ENCODE measurements around the gene RTP5.

The RTP5 gene

DNA sequence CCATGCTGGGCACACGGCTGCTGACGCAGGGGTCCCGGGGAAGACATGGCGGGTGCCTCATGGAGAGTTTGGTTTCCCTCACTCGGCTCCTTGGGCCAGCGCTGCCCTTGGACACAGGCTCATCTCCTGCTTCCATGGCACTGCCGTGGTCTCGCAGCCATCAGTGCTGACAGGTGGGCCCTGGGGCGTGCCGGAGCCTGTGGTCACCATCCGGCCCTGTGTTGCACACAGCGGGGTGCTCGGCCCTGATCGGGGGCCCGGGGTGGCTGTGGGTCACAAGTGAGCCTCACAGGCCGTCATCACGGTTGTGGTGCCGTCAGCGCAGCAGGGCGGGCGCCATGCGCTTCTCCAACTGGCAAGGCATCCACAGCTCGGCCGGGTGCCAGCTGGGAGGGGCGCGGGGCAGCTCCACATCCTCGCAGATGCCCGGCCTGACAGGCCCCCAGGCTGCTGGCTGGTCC is 582 bp downstream of the RTP5 start:
- DNase-seq = peak in 15 of 51 donors; percentile 20 to 67 (median 41)

DNA sequence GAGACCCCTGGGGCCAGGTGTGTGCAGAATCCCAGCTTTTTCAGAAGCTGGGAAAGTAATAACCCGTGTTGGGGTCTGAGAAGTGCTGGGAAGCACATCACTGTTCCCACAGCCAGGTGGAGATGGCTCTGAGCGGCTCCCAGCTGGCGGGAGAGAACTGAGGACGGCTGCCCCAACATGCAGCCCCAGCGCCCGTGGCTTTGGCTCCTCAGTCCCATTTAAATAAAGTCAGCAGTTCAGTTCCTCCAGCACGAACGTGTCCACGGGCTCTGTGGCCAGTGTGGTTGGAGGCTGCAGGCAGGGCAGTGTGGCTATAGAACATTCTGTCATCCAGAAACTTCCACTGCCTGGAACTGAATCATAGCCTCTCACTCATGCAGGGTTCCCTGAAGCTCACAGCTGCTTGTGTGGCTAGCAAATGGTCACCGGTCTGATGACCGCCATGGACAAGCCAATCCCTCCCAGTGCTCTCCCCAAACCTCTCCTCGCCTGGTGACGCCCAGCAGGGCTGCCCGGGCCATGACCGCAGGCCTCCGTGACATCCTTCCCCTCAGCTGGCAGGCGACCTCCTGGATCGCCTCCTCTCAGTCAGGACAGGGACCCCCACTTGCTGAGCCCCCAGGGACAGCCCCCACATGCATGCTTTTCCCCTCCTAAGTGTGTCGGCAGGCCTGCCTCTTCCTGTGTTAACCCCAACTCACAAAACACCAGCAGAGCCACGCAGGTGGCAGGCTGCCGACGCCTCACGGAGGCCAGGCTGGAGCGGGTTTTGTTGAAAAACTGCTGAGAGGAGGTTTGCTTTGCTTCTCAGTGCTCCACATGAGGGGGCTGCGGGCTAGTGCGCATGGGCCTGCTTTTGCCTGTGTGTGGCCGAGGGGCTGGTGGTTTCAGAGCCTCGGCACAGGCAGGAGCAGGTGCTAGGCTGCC is 1.3 kb downstream of the RTP5 start:
- DNase-seq = peak in 1 of 51 donors; percentile 20

DNA sequence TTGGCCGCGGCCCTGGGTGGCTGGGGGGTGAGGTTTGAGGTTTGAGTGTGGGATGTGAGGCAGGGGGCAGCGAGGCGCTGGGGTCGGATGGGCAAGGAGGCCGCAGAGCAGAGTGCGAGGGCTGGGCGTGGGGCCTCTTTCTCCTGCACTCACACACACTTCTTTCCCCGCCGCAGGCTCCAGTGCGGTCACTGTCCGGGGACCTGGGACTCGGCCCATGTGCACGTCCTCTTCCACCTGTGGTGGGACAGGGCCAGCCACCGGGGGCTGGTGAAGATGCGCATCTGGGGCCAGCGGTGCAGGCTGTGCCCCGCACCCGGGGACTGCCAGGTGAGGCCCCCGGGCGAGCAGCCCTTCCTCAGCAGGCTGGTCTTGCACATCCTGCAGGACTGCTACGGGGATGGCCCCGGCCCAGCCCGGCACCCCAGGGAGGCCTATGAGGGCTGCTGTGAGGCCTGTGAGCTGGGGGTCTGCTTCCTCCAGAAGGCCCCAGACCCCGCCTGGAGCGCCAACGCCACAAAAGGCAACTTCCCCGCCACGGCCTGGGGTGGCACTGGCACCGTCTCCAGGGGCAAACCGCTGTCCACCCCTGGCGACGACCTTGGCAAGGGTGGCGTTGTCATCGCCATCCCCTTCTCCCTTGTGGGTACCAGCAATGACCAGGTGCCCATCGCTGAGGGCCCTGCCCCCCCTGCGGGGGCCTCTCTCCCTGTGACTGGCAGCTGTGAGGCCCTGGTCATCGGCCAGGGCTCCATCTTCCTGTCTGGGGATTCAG is 2.2 kb downstream of the RTP5 start:
- DNase-seq = no peak

DNA sequence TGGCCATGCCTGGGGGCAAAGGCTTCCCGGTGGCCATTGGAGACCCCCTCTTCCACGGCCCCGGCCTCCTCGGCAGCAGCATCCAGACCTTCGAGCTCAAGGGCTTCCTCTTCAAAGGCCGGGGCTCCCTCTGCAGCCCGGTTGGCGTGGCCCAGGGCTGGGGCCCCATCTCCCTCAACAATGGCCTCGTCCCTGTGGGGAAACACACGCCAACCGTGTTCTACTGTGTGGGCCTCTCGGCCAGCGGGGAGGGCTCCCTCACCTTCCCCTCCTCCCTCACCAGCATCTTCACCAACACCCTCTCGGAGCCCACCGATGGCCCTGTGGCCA is 2.7 kb downstream of the RTP5 start:
- no peak for DNase-seq

DNA sequence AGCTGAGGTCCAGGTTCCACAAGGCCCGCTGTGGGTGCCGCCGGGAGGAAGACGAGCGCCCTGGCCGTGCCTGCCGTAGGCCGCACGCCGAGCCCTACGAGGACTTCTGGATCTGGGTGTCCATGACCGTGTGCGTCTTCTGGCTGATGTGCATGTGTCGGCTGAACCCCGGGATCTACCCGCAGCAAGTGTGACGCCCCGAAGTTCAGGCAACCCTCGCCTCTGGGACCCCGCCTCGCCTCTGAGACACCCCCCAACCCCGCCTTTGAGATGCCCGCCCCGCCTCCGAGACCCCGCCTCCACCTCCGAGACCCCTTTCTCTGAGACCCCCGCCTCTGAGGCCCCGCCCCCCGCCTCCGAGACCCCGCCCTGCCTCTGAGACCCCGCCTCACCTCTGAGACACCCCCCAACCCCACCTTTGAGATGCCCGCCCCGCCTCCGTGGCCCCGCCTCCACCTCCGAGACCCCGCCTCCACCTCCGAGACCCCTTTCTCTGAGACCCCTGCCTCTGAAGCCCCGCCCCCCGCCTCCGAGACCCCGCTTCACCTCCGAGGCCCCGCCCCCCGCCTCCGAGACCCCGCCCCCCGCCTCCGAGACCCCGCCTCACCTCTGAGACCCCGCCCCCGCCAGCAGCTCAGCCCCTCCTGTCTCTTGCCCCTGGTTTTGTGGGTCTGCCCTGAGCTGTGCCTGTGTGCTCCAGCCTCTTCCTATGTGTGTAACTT is 3.7 kb downstream of the RTP5 start:
- DNase-seq = no peak

DNA sequence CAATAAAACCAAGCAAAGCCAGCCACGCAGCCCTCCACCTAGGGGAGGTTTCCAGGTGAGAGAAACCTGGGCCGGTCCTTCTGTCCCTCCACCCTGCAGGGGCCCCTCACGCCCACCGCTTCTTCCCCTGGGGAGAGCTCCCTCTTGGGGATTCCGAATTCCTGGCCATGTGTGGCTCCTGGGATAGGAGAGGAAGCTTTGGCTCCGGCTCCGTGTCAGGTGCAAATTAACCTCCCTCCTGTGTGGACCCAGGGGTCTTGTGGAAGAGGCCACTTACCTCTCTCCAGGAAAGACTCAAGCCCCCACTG is 4.2 kb downstream of the RTP5 start:
- DNase-seq = no peak

DNA sequence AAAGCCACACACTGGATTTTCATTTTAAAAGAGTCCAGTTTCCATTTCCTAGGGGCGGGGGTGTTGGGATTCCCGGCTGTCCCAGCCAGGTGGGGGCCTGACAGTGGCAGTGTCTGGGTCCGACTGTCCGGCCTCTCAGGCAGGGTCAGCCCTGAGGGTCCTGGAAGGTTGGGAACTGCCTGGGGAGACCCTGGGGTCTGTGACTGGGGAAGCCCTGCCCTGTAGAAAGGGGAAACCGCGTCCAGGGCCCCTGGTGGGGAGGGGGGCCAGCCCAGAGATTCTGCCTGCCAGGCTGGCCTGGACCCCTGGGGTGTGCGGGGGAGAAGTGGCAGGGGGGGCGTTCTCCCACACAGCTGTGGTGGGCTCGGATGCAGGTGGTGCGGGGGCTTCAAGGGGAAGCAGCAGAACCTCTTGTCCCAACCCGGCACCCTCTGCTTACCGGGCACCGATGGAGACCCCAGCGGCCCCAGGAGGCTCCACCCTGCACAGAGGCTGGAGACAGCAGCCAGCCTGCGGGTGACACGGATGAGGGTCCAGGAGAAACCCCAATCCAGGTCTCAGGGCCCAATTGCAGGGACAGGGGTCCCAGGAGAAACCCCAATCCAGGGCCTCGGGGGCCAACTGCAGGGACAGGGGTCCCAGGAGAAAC is 4.9 kb downstream of the RTP5 start:
- DNase-seq = no peak

DNA sequence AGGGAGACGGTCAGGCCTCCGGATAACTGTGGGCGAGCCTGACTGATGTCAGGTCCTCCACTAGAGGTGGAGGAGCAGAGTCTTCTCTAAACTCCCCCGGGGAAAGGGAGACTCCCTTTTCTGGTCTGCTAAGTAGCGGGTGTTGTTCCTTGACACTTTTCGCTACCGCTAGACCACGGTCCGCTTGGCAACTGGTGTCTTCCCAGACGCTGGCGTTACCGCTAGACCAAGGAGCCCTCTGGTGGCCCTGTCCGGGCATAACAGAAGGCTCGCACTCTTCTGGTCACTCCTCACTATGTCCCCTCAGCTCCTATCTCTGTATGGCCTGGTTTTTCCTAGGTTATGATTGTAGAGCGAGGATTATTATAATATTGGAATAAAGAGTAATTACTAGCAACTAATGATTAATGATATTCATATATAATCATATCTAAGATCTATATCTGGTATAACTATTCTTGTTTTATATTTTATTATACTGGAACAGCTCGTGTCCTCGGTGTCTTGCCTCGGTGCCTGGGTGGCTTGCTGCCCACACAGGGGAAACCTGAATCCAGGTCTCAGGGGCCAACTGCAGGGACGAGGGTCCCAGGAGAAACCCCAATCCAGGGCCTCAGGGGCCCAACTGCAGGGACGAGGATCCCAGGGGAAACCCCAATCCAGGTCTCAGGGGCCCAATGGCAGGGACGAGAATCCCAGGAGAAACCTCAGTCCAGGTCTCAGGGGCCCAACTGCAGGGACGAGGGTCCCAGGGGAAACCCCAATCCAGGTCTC is 6.4 kb downstream of the RTP5 start:
- peak in 6 of 51 donors; percentile 18 to 60 (median 48) for DNase-seq

DNA sequence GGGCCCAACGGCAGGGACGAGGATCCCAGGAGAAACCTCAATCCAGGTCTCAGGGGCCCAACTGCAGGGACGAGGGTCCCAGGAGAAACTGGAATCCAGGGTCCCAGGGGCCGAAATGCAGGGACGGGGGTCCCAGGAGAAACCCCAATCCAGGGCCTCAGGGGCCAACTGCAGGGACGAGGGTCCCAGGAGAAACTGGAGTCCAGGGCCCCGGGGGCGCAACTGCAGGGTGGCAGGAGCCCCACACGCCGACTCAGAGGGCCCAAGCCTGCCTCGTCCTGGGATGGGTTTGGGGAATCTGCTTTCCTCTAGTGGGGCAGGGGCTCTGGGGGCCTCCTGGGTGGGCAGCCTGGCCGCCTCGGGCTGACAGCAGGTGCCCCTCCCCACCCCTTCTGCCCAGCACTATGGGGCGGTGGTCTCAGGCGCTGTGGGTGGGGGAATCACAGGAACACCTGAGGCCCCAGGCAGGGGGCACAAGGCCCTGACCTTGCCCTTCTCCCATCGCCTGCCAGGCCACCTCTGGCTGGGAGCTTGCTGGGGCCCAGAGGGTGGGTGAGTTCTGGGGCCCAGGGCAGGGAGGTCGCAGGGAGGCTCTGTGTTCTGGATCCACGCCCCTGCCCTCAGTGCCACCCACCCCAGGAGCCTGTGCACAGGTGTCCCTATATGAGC is 7.1 kb downstream of the RTP5 start:
- no peak for DNase-seq

DNA sequence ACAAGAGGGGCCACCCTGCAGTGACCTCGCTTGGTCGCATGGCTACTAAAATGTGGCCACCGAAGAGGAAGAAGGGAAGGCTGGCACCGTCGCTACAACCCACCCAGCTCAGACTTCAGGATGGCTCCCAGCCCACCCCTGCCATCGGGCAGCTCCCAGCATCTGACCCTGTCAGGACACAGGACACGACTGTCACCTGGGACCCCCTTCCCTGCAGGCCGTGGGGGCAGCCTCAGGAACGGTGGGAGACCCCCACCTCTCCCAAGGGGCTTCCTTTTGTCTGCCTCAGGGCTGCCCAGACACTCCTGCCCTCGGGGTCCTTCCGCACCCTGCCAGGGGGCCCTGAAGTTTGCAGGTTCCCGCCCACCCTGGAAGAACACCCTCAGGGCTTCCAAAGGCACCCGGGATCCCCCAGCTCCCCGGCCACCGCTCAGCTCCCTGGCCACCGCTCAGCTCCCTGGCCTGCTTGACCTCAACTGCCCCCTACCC is 7.7 kb downstream of the RTP5 start:
- DNase-seq = no peak

DNA sequence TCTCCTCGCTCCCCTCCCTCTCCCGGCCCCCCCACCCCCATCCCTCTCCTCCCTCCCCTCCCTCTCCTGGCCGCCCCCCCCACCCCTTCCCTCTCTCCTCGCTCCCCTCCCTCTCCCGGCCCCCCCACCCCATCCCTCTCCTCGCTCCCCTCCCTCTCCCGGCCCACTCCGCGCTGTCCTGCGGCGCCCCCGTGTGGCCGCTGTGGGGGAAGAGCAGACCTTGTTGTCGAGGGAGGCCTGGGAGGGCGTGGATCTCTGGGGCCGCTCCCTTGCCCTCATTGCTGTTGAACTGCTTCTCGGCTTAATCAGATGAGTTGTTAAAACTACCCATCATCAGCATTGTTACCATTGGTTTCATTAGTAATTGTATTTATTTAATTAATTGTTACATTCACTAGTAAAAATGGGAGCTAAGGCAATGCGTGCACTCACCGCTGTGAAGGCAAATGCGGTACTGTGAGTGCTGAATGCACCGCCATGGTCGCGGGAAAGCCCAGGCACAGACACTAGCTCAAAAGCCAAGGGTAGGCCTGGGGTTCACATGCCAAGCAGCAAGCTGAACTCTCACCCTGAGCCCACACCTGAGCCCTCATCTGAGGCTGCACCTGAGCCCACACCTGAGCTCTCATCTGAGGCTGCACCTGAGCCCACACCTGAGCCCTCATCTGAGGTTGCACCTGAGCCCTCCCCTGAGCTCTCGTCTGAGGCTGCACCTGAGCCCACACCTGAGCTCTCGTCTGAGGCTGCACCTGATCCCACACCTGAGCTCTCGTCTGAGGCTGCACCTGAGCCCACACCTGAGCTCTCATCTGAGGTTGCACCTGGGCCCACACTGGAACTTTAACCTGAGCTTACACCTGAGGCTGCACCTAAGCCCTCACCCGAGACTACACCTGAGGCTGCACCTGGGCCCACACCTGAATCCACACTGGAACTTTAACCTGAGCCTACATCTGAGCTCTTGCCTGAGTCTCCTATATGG is 8.8 kb downstream of the RTP5 start:
- DNase-seq = peak in 37 of 51 donors; percentile 12 to 80 (median 53)

DNA sequence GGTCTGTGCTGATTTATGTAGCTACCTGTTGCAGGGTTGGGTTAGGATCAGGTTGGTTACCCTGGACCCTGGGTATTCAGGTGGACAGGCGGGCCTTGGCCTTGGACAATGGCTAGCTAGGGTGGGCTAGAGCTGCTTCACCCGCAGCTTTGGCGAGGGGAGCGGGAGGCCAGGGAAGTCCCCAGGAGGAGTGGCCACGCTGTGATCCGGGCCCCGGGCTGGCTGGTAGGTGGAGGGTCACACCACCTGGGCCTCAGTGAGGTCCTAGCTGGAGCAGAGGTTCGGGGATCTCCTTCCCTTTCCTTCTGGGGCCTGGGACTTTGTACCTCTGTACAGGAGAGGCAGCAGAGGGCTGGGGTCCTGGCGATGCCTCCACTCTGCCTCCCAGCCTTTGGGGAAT is 9.8 kb downstream of the RTP5 start:
- DNase-seq = no peak

DNA sequence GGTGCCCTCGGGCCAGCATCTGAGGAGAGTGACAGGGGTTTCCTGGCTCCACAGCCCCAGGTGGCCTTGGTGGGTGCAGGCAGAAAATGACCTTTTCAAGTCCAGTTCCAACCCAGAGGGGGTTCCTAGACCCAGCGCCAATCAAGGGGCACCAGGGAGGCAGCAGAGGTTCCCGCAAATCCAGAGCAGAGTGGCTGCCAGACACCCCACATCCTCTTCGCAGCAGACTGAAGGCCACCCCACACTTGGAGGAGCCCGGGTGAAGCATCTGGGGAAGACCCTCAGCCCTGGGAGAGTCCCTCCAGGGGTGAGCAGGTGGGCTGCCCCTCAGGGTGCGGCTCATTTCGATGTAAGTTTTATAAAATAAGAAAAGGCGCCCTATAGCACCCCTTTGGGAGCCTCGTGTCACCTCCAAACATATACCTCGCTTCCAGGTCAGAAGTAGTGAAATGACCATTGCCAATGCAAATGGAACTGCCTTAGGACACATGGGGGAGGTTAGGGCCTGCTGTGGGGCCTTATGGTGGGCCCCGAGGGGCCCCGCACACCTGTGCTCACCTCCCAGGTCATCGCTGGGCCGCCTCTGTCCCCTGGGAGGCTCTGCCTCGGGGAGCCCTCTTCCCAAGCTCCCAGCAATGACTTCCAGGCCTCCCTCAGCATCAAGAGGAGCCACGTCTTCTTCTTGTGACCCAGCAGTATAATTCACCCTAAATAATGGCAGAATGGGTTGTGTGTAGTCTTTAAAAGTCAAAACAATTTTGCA is 11.0 kb downstream of the RTP5 start:
- DNase-seq = no peak

DNA sequence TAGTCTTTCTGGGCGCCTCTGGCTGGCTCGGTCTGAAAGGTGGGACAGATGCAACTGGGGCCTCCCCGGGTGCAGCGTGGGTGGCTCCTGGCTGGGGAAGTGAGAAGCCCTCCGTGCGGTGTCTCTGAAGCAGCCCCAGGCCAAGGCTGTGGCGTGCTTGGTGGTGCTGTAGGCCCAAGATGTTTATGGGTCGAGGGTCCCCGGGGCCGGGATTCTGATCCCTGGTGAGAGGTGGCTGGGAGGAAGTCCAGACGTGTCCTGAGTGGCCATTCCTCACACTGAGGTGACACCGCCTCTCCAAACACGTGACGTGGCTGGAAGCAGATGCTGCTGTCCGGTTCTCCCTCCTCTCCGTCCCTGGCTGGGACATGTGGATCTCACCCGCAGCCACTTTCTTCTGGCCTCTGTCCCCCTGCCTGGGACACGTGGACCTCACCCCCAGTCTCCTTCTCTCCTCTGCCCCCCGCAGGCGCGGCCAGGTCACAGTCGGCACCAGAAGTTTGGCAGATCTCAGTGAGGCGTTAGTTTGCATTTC is 12.6 kb downstream of the RTP5 start:
- peak in 4 of 51 donors; percentile 12 to 57 (median 42) for DNase-seq

DNA sequence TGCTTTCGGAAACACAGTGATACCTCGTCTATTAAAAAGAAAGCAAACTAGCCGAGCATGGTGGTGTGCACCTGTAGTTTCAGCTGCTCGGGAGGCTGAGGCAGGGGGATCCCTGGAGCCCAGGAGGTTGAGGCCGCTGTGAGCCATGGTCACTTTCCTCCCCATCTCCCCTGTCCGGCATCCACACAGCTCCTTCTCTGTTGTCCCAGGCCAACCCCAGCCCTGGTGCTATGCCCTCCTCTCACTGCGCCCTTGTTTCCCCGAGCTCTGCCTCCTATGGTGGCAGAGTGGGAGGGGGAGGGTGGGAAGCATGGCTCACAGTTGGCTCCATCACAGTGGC is 15.4 kb downstream of the RTP5 start:
- no peak for DNase-seq

DNA sequence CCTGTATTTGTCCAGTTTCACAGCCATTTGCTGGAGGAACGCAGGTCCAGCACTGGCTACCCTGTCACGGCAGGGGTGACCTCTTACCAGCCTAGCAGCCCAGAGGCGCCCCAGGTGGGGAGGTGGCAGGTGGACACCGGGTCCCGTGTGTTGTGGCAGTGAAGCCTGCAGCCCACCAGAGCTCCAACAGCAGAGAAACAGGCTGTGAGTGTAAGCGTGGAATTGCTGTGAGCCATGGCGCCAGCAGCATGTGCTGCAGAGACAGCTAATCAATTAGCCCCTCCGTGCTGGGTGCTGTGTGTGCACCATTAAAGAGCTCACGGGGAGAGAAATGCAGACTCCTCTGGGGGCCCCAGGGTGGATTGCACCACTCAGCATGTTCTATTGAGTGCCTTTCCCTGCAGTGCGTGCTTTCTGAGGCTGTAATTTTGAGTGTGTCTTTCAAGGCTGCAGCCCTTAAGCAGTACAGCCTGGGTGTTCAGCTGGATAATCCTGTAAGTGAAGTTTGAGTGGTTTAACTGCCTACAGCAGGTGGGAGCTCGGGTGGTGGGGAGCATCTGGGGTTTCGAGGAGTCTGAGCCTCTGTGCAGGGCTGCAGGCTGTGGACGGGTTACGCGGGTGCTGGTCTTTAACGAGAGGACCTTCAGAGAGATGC is 15.9 kb downstream of the RTP5 start:
- DNase-seq = no peak

DNA sequence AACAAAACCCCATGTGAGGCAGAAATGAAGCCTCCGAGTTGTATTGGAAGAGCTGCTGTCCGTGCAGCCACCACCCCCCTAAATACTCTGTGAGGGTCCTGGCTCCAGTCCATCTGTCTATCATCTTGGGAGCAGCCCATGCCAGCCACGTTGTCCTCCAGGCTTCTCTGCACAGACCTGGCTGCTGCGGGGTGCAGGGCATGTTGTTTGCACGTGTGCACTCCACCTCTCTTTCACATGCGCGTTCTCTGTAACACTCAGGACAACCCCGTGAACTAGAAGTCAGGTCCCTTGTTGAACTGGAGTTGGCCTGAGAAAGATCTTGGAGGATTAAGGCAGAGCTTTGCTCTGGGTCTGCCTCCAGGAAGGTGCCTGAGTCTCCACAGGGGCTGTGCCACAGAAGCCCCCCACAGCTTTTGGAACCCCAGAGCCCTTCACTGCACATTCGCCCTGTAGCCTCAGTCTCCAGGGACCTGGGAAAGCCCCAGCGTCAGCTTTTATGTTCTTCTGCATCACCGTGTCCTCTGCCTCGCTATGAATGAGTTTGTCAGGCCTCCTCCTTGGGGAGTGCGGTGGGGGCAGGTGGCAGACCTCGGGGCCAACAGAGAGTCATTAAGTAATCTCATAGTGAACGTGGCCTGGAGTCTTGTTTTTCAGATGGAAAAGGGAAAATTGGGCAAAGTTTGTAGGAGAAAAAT is 16.6 kb downstream of the RTP5 start:
- DNase-seq = no peak

Measured in hypothalamus (tissue), 51 donors.